ENCODE data around the gene PDK2. TPM values are rescaled to one million over a fixed set of nuclear protein-coding genes. Genes with fewer than 3 reads are reported as not detected.

Gene PDK2
- 9.6 and 14.0 TPM in 2 replicates for total RNA-seq (2014; rRNA removed; shearing (Covaris generic))

GRCh38 chr17:50094753-50095619 is at the start of gene PDK2:
PDK2 (plus strand) TSS chr17:50095351; CDS start chr17:50095436, 85 bp downstream.

DNA sequence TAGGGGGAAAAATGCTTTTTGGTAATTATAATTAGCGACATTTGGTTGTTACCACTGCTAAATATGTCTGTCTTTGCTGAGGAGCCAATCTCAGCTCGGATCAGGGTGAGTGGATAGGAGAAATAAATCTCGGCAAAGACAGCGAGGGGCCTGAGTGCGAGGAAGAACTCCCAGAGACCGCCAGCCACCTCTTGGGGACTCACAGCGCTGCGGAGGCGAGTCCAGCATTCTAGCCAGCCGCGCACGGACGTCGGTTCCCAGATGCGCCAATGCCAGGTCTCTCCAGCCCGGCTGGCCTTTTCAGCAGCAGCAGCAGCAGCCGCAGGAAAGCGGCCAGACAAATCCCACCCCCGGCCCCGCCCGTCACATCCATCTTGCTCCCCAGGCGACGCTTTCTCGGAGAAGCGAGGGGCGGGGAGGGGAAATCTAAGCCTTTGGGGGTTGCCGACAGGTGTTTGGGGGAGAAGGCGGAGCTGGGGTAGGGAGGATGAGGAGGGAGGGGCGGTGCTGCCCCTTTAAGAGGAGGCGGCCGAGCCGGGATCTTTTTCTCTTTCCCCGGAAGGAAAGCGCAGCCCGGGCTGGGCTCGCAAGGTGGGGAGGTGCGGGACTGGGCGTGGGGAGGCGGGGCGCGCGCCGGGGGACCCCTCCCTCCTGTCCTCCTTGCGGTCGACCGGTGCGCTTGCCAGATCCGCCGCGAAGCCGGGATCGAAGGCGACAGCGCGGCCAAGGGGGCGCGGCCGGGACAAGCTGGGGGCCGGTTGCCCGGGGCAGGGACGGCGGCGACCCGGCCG is 39.5 kb upstream of the PDK2 start, which contains the start of gene ITGA3:
Gene ITGA3 (plus strand): TSS at position 685 of the 791 bp plus-strand sequence. CDS start 330 bp downstream, outside the sequence.

GRCh38 chr17:50129728-50130558 is 34.8 kb downstream of the PDK2 start, which contains the start of gene SAMD14:
SAMD14 (minus strand) TSS chr17:50130160; CDS start chr17:50124959, 5,201 bp downstream.

GRCh38 chr17:50150354-50151040 is 55.3 kb downstream of the PDK2 start, which contains the start of gene PPP1R9B:
PPP1R9B (minus strand) TSS chr17:50150677; CDS start chr17:50150513, 164 bp downstream.

Other genes starting within 250 kb of the PDK2 start
- 1.2 TPM in 1 of 2 replicates, not detected in the other for gene TAC4, start 247.3 kb upstream of the PDK2 start, total RNA-seq (2014; rRNA removed; shearing (Covaris generic))
- 0.53 and 1.4 TPM in 2 replicates for gene DLX4, start 126.2 kb upstream of the PDK2 start, total RNA-seq (2014; rRNA removed; shearing (Covaris generic))
- not detected in 2 replicates for gene DLX3, start 100.1 kb upstream of the PDK2 start, total RNA-seq (2014; rRNA removed; shearing (Covaris generic))
- 360 and 393 TPM in 2 replicates for gene ITGA3, start 39.2 kb upstream of the PDK2 start, total RNA-seq (2014; rRNA removed; shearing (Covaris generic))
- 0.87 and 2.8 TPM in 2 replicates for gene SAMD14, start 34.8 kb downstream of the PDK2 start, total RNA-seq (2014; rRNA removed; shearing (Covaris generic))
- 46.2 and 52.8 TPM in 2 replicates for gene PPP1R9B, start 55.3 kb downstream of the PDK2 start, total RNA-seq (2014; rRNA removed; shearing (Covaris generic))
- not detected in 2 replicates for gene SGCA, start 70.7 kb downstream of the PDK2 start, total RNA-seq (2014; rRNA removed; shearing (Covaris generic))
- gene COL1A1, start 106.3 kb downstream of the PDK2 start, total RNA-seq (2014; rRNA removed; shearing (Covaris generic)): 0.30 and 0.45 TPM in 2 replicates
- 0.19 and 0.21 TPM in 2 replicates for gene TMEM92, start 179.1 kb downstream of the PDK2 start, total RNA-seq (2014; rRNA removed; shearing (Covaris generic))

Data from A375 (cell line).